MM.1S (cell line): Measurements from ENCODE around the gene JAG2.

Experiments used
- DNase-seq: peaks from one replicate; pipeline ENCODE4 v3.0.0-alpha.2; 2015
- H2AFZ ChIP-seq: fragments of 300-600 bp; sonication (generic); 2 replicates; pipeline ENCODE4 v1.6.0; 2016; ENCODE audit warnings: antibody characterized with exemption, low read length
- H3F3A ChIP-seq: fragments of 300-600 bp; sonication (generic); 2 replicates; pipeline ENCODE4 v1.6.1; 2016; ENCODE audit warnings: mild to moderate bottlenecking, antibody characterized with exemption, low read length, moderate library complexity, mixed read lengths; ENCODE audit not compliant: insufficient read depth
- H3K27ac ChIP-seq: fragments of 300-600 bp; sonication (generic); 2 replicates; pipeline ENCODE4 v1.5.1; 2016; ENCODE audit warnings: mild to moderate bottlenecking, low read length
- H3K27me3 ChIP-seq: fragments of 300-600 bp; sonication (generic); replicated peaks from 2 replicates; pipeline ENCODE4 v1.6.0; 2016; ENCODE audit warnings: low read length; ENCODE audit not compliant: insufficient read depth
- H3K36me3 ChIP-seq: fragments of 300-600 bp; sonication (generic); replicated peaks from 2 replicates; pipeline ENCODE4 v1.6.1; 2016; ENCODE audit warnings: mild to moderate bottlenecking, low read length, mixed read lengths; ENCODE audit not compliant: insufficient read depth
- H3K4me1 ChIP-seq: fragments of 300-600 bp; sonication (generic); 2 replicates; pipeline ENCODE4 v1.6.1; 2016; ENCODE audit warnings: low read length, mixed read lengths
- H3K4me2 ChIP-seq: fragments of 300-600 bp; sonication (generic); 2 replicates; pipeline ENCODE4 v1.6.0; 2016; ENCODE audit warnings: low read depth, low read length
- H3K4me3 ChIP-seq: fragments of 300-600 bp; sonication (generic); 2 replicates; pipeline ENCODE4 v1.5.1; 2016; ENCODE audit warnings: low read length, mixed read lengths
- H3K79me2 ChIP-seq: fragments of 300-600 bp; sonication (generic); 2 replicates; pipeline ENCODE4 v1.6.1; 2016; ENCODE audit warnings: mixed run types, low read length, mixed read lengths
- H3K9ac ChIP-seq: fragments of 300-600 bp; sonication (generic); 2 replicates; pipeline ENCODE4 v1.6.1; 2016; ENCODE audit warnings: low read length, mixed read lengths
- H3K9me2 ChIP-seq: fragments of 300-600 bp; sonication (generic); replicated peaks from 2 replicates; pipeline ENCODE4 v1.6.1; 2016; ENCODE audit warnings: mild to moderate bottlenecking, low read length, mixed read lengths; ENCODE audit not compliant: insufficient read depth
- H3K9me3 ChIP-seq: fragments of 300-600 bp; sonication (generic); replicated peaks from 2 replicates; pipeline ENCODE4 v1.6.1; 2016; ENCODE audit warnings: mild to moderate bottlenecking, low read length, mixed read lengths; ENCODE audit not compliant: insufficient read depth
- H4K20me1 ChIP-seq: fragments of 300-600 bp; sonication (generic); 2 replicates; pipeline ENCODE4 v1.6.1; 2016; ENCODE audit warnings: mild to moderate bottlenecking, low read length, moderate library complexity, mixed read lengths; ENCODE audit not compliant: insufficient read depth
- EZH2 ChIP-seq: fragments of 300-600 bp; sonication (generic); optimal IDR thresholded peaks from 2 replicates; pipeline ENCODE3; 2017; ENCODE audit warnings: low read depth, mild to moderate bottlenecking, antibody characterized with exemption, low read length, mixed read lengths
- EZH2phosphoT487 ChIP-seq: fragments of 300-600 bp; sonication (generic); IDR thresholded peaks from 2 replicates; pipeline ENCODE4 v1.6.1; 2018; ENCODE audit warnings: antibody characterized with exemption, low read length
- TF ChIP-seq, protein P1 (sequence below): fragments of 300-600 bp; sonication (generic); IDR thresholded peaks from 2 replicates; pipeline ENCODE4 v1.5.1; 2016; ENCODE audit warnings: antibody characterized with exemption, low read length, mixed read lengths

The JAG2 gene

DNA sequence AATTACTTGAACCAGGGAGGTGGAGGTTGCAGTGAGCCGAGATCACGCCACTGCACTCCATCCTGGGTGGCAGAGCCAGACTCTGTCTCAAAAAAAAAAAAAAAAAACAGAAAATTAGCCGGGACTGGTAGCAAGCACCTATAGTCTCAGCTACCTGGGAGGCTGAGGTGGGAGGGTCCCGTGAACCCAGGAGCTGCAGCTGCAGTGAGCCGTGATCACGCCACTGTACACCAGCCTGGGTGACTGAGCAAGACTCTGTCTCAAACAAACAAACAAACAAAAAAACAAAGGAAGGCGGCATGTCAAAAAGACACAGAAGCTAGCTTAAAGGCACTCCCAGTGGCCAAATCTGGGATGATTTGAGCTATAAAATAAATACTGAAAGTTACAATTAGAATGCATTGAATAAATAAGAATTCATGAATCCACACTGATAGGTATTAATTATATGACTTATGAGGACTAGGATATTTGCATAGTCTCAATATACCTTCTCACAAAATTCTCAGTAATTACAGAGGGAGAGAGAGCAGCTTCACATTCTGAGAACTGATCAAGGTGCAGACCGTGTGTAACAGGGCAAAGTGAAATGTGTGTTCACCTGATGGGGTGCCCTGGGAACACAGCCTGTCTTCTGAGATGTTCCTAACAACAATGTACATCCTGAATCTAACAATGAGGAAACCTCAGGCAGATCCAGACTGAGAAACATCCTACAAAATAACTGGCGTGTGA lies 60.6 kb downstream of the JAG2 start:
- no peak overlapping the region for H2AFZ ChIP-seq
- H3K4me1 ChIP-seq = no peaks in the 10 kb centered on the region
- H4K20me1 ChIP-seq = no peaks in the 10 kb centered on the region
- DNase-seq = no peak
- no peaks in the 10 kb centered on the region for H3K9me2 ChIP-seq
- H3F3A ChIP-seq = no peaks in the 10 kb centered on the region
- no peak overlapping the region for H3K4me3 ChIP-seq
- TF ChIP-seq, protein P1, sequence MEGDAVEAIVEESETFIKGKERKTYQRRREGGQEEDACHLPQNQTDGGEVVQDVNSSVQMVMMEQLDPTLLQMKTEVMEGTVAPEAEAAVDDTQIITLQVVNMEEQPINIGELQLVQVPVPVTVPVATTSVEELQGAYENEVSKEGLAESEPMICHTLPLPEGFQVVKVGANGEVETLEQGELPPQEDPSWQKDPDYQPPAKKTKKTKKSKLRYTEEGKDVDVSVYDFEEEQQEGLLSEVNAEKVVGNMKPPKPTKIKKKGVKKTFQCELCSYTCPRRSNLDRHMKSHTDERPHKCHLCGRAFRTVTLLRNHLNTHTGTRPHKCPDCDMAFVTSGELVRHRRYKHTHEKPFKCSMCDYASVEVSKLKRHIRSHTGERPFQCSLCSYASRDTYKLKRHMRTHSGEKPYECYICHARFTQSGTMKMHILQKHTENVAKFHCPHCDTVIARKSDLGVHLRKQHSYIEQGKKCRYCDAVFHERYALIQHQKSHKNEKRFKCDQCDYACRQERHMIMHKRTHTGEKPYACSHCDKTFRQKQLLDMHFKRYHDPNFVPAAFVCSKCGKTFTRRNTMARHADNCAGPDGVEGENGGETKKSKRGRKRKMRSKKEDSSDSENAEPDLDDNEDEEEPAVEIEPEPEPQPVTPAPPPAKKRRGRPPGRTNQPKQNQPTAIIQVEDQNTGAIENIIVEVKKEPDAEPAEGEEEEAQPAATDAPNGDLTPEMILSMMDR = no peak
- TF ChIP-seq EZH2phosphoT487 (no peak), EZH2 (no peak)
- H3K27me3 ChIP-seq = peaks cover 46% of the 10 kb centered on the region
- H3K4me2 ChIP-seq = no peak overlapping the region
- H3K36me3 ChIP-seq = no peaks in the 10 kb centered on the region
- no peaks in the 10 kb centered on the region for H3K9me3 ChIP-seq
- H3K27ac ChIP-seq = no peak overlapping the region
- no peaks in the 10 kb centered on the region for H3K79me2 ChIP-seq
- H3K9ac ChIP-seq = no peak overlapping the region

DNA sequence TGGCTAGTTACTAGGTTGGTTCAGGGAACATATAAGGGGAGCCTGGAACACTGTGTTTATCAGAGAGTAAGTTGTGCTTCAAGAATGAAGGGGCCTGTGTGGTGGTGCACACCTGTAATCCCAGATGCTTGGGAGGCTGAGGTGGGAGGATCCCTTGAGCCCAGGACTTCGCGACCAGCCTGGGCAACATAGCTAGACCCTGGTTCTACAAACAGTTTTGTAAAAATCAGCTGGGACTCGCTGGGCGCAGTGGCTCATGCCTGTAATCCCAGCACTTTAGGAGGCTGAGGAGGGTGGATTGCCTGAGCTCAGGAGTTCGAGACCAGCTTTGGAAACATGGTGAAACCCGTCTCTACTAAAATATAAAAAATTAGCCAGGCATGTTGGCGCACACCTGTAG lies 61.2 kb downstream of the JAG2 start:
- Histone ChIP-seq H3K9ac (no peak overlapping the region), H2AFZ (no peak overlapping the region), H3K4me1 (no peaks in the 10 kb centered on the region), H3K4me2 (no peak overlapping the region), H3K27ac (no peak overlapping the region), H3K9me2 (no peaks in the 10 kb centered on the region), H3K9me3 (no peaks in the 10 kb centered on the region), H3K36me3 (no peaks in the 10 kb centered on the region), H3K4me3 (no peak overlapping the region), H4K20me1 (no peaks in the 10 kb centered on the region), H3K27me3 (peaks cover 52% of the 10 kb centered on the region), H3F3A (no peaks in the 10 kb centered on the region), H3K79me2 (no peaks in the 10 kb centered on the region)
- DNase-seq = no peak
- TF ChIP-seq, protein P1 = no peak
- TF ChIP-seq EZH2 = no peak
- TF ChIP-seq EZH2phosphoT487 = no peak

DNA sequence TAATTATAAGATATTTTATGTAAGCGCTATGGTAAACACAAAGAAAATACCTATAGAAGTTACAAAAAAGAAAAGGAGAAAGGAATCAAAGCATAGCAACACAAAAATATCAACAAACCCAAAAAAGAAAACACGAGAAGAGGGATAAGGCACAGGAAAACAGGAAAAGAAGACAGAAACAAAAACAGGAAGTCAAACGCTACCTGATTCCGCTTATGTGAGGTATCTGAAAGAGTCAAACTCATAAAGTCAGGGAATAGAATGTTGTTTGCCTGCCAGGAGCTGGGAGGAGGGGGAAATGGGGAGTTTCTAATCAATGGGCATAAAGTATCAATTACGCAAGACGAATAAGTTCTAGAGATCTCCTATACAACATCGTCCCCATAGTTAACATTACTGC lies 63.4 kb downstream of the JAG2 start:
- peaks cover 68% of the 10 kb centered on the region for H3K27me3 ChIP-seq
- H3K4me1 ChIP-seq = no peaks in the 10 kb centered on the region
- no peaks in the 10 kb centered on the region for H3K9me3 ChIP-seq
- H3K9ac ChIP-seq = no peak overlapping the region
- H2AFZ ChIP-seq = no peak overlapping the region
- no peaks in the 10 kb centered on the region for H3K36me3 ChIP-seq
- H3F3A ChIP-seq = no peaks in the 10 kb centered on the region
- H4K20me1 ChIP-seq = no peaks in the 10 kb centered on the region
- H3K79me2 ChIP-seq = no peaks in the 10 kb centered on the region
- H3K4me2 ChIP-seq = no peak overlapping the region
- no peak for DNase-seq
- TF ChIP-seq EZH2phosphoT487 (no peak), EZH2 (no peak)
- TF ChIP-seq, protein P1 = no peak
- no peaks in the 10 kb centered on the region for H3K9me2 ChIP-seq
- H3K27ac ChIP-seq = no peak overlapping the region
- H3K4me3 ChIP-seq = no peak overlapping the region
